ENCODE measurements around the gene GARIN5A.

DNA sequence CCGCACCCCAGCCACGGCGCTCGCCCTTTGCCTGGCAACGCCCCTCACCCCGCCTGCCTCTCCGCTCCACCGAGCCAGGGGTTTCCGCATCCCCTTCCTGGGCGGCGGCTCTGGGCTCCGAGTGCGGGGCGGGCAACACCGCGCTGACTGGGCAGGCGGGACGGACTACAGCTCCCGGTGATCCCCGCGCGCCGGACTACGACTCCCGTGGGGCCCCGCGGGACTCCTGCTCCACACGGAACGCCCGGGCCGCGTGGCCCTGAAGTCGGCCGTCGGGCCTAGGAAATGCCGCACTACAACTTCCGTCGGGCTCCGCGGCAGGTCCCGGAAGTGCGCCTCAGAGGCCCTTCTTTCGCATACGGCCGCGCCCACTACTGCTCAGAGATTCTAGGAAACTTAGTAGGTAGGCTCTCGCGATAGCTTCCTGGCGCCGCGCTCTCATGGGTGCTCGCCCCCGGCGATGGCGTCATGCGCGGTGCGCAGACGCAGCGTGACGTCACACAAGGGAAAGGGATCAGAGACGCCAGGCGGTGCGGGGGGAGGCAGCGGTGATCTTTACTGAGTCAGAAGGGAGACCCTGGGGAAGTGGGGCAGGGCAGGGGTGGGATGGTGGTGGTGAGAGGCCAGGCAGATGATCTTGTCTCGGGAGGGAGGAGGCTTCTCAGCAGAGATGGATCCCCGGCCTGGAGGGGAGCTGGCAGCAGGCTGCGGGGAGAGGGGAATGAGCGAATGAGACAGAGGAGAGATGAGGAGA lies 34.6 kb upstream of the GARIN5A start, which contains the start of gene JOSD2:
- no peak for TF ChIP-seq CTCF (conservative IDR thresholded peaks at IDR 0.05; ENCODE audit: low read depth, low read length)
- TF ChIP-seq EZH2 (IDR thresholded peaks at IDR 0.05; ENCODE audit: low read length, unreplicated experiment), result no peak
- no peak for TF ChIP-seq EZH2phosphoT487 (IDR thresholded peaks at IDR 0.05; ENCODE audit: borderline replicate concordance, low read length)
